Gastrocnemius medialis (tissue), 4 donors: ENCODE measurements around the gene HACD2.

Experiments
- CTCF ChIP-seq, 5 experiments: fragments of 450-650 bp in 3 of 5; fragments of 200-600 bp in 2 of 5; sonication (generic) in 2 of 5; IDR thresholded peaks in 4 of 5; conservative IDR thresholded peaks in 1 of 5; 1 replicate in 4 of 5; 2 replicates in 1 of 5; pipeline ENCODE4 v1.5.1; 2016 to 2019; ENCODE audit warnings: antibody characterized with exemption in 5 of 5, mild to moderate bottlenecking in 3 of 5, moderate library complexity in 3 of 5
- POLR2A ChIP-seq, 2 donors: fragments of 450-650 bp; IDR thresholded peaks; one replicate each; pipeline ENCODE4 v1.6.1; 2017; ENCODE audit warnings: antibody characterized with exemption in 2 of 2, mild to moderate bottlenecking in 2 of 2, moderate library complexity in 2 of 2

DNA sequence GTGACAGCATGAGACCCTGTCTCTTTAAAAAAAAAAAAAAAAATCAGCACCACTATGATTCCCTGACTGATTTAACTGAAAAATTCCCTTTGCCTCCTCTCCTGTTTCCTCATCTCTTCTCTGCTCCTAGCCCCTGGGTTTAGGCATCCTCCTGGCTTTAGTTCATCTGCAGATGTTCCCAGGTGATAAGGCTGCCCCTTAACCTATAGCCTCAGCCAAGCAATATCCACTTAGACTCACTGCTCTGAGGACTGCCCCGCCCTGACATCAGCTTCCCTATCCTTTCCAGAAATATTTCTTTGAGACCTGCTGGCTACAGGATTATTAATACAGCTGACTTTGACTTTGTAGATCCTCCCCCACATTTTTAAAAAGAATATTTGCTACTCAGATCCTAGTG, 39.4 kb upstream of the HACD2 start:
- no peak for TF ChIP-seq CTCF (IDR thresholded peaks at IDR 0.05 in 4 of 5, conservative IDR thresholded peaks at IDR 0.05 in 1 of 5)
- TF ChIP-seq POLR2A (IDR thresholded peaks at IDR 0.05) = no peak
